Measurements from ENCODE around the gene FBXO31. TPM values are rescaled to one million over a fixed set of nuclear protein-coding genes. Genes with fewer than 3 reads are reported as not detected.
A peak's percentile ranks its signal among the peaks of the same experiment; 100 is the strongest.

FBXO31 gene
- total RNA-seq, 1 experiment from 2014 or later: 18.8 TPM

DNA sequence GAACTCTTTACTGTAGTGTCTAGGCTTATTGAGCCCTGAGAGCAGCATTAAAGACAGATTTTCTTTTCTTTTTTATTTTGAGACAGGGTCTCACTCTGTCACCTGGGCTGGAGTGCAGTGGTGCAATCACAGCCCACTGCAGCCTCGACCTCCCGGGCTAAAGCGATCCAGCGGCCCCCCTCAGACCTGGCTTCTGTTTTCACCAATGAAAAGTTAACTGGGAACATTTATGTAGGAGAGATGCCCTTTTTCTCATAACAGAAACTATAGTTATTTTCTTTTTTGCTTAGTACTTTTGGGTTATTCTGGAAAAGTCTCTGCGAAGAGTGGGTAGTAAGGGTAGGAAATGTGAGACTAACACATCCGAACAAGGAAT lies 10.1 kb upstream of the FBXO31 start:
- ChIA-PET CTCF (interaction anchor here (1.1 kb wide), 1 partner anchor 829 kb away, joined by 5 read pairs; no protein-coding TSS in a partner anchor), POLR2A (ENCODE audit: unreplicated experiment) (no interaction called here)
- H3K36me3 ChIP-seq (ENCODE audit: low read depth): no peaks in the 10 kb centered on the region
- BruUV-seq (replicated peaks): no TSS peak
- H3K27me3 ChIP-seq (ENCODE audit: insufficient read depth, low read depth): no peaks in the 10 kb centered on the region
- H3K4me2 ChIP-seq: peak overlapping the region; percentile 91
- no peak overlapping the region for H3K27ac ChIP-seq
- peaks cover 55% of the 10 kb centered on the region for H4K20me1 ChIP-seq (ENCODE audit: insufficient read depth)
- H3K4me1 ChIP-seq (replicated peaks; ENCODE audit: insufficient read depth): peaks cover 27% of the 10 kb centered on the region
- intact Hi-C loops (cut with micrococcal nuclease; ENCODE audit: unreplicated experiment): loop anchor here (1.0 to 5.0 kb wide), 5 partner anchors 13 to 831 kb away; partner anchors contain the start of genes KLHDC4 and SLC7A5
- H3F3A ChIP-seq (ENCODE audit: insufficient read depth, low read depth): peaks cover 10% of the 10 kb centered on the region; the same call in 1 of the 2 replicates
- H3K9me3 ChIP-seq (ENCODE audit: insufficient read depth, low read depth): no peaks in the 10 kb centered on the region
- peak overlapping the region; percentile 92; the same call in 1 of the 2 replicates for H3K4me3 ChIP-seq
- H3K9me2 ChIP-seq (ENCODE audit: insufficient read depth): no peaks in the 10 kb centered on the region
- no peak for DNase-seq
- TF ChIP-seq, protein P1, sequence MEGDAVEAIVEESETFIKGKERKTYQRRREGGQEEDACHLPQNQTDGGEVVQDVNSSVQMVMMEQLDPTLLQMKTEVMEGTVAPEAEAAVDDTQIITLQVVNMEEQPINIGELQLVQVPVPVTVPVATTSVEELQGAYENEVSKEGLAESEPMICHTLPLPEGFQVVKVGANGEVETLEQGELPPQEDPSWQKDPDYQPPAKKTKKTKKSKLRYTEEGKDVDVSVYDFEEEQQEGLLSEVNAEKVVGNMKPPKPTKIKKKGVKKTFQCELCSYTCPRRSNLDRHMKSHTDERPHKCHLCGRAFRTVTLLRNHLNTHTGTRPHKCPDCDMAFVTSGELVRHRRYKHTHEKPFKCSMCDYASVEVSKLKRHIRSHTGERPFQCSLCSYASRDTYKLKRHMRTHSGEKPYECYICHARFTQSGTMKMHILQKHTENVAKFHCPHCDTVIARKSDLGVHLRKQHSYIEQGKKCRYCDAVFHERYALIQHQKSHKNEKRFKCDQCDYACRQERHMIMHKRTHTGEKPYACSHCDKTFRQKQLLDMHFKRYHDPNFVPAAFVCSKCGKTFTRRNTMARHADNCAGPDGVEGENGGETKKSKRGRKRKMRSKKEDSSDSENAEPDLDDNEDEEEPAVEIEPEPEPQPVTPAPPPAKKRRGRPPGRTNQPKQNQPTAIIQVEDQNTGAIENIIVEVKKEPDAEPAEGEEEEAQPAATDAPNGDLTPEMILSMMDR (conservative IDR thresholded peaks at IDR 0.05): no peak
- no peak for TF ChIP-seq EZH2 (IDR thresholded peaks at IDR 0.05; ENCODE audit: low read depth)
- H2AFZ ChIP-seq: no peak overlapping the region
- peaks cover 52% of the 10 kb centered on the region for H3K79me2 ChIP-seq (ENCODE audit: low read depth)

GRCh38 chr16:87392821-87393679 lies 9.5 kb upstream of the FBXO31 start:
- peak overlapping the region; percentile 91 for H3K4me2 ChIP-seq
- peaks cover 30% of the 10 kb centered on the region for H3K4me1 ChIP-seq (replicated peaks; ENCODE audit: insufficient read depth)
- no peaks in the 10 kb centered on the region for H3K27me3 ChIP-seq (ENCODE audit: insufficient read depth, low read depth)
- no peak overlapping the region for H2AFZ ChIP-seq
- intact Hi-C loops (cut with micrococcal nuclease; ENCODE audit: unreplicated experiment): loop anchor here (1.0 to 5.0 kb wide), 5 partner anchors 14 to 831 kb away; partner anchors contain the start of genes KLHDC4 and SLC7A5
- ChIA-PET CTCF (no interaction called here), POLR2A (ENCODE audit: unreplicated experiment) (interaction anchor here (0.6 kb wide), 1 partner anchor 107 kb away, joined by 7 read pairs; no protein-coding TSS in a partner anchor)
- no peaks in the 10 kb centered on the region for H3K36me3 ChIP-seq (ENCODE audit: low read depth)
- H3F3A ChIP-seq (ENCODE audit: insufficient read depth, low read depth): peaks cover 12% of the 10 kb centered on the region
- H3K27ac ChIP-seq: no peak overlapping the region
- peak overlapping the region; percentile 92 for H3K4me3 ChIP-seq
- BruUV-seq (replicated peaks): TSS peak; percentile 48
- H3K9me3 ChIP-seq (ENCODE audit: insufficient read depth, low read depth): no peaks in the 10 kb centered on the region
- DNase-seq: peak; percentile 27 to 42
- peaks cover 50% of the 10 kb centered on the region for H3K79me2 ChIP-seq (ENCODE audit: low read depth)
- no peaks in the 10 kb centered on the region for H3K9me2 ChIP-seq (ENCODE audit: insufficient read depth)
- H4K20me1 ChIP-seq (ENCODE audit: insufficient read depth): peaks cover 49% of the 10 kb centered on the region
- TF ChIP-seq EZH2 (IDR thresholded peaks at IDR 0.05; ENCODE audit: low read depth): no peak
- TF ChIP-seq, protein P1 (conservative IDR thresholded peaks at IDR 0.05): no peak

- Histone ChIP-seq H3K27me3 (ENCODE audit: insufficient read depth, low read depth) (no peaks in the 10 kb centered on the region), H3K4me1 (replicated peaks; ENCODE audit: insufficient read depth) (peaks cover 38% of the 10 kb centered on the region), H3K4me3 (peak within 1 kb of the TSS; percentile 92), H2AFZ (peak within 1 kb of the TSS; percentile 70; the same call in 1 of the 2 replicates), H3K4me2 (peak within 1 kb of the TSS; percentile 91), H3K36me3 (ENCODE audit: low read depth) (no peaks in the 10 kb centered on the region), H3F3A (ENCODE audit: insufficient read depth, low read depth) (peaks cover 20% of the 10 kb centered on the region), H3K9me3 (ENCODE audit: insufficient read depth, low read depth) (no peaks in the 10 kb centered on the region), H3K9me2 (ENCODE audit: insufficient read depth) (no peaks in the 10 kb centered on the region), H3K27ac (peak within 1 kb of the TSS; percentile 76), H4K20me1 (ENCODE audit: insufficient read depth) (peaks cover 40% of the 10 kb centered on the region), H3K79me2 (ENCODE audit: low read depth) (peaks cover 42% of the 10 kb centered on the region)
- POLR2A ChIA-PET (ENCODE audit: unreplicated experiment): no interaction called here
- TF ChIP-seq, protein P1 (conservative IDR thresholded peaks at IDR 0.05): no peak
- TF ChIP-seq EZH2 (IDR thresholded peaks at IDR 0.05; ENCODE audit: low read depth): no peak
- no TSS peak for BruUV-seq (replicated peaks)
- intact Hi-C loops (cut with micrococcal nuclease; ENCODE audit: unreplicated experiment): loop anchor here (2.0 to 5.0 kb wide), 4 partner anchors 15 to 830 kb away; partner anchors contain the start of genes KLHDC4 and SLC7A5
- DNase-seq: peak; percentile 84 to 98
- CTCF ChIA-PET: no interaction called here
Measured at GRCh38 chr16:87391950-87392820, 8.6 kb upstream of the FBXO31 start, which contains the start of gene MAP1LC3B. Gene MAP1LC3B (plus strand): TSS chr16:87392336. CDS start chr16:87392428, 92 bp downstream.

Data from PC-9 (cell line).